Parathyroid adenoma (tissue), 2 donors: Measurements from ENCODE around the gene FAM83G.

Experiments
- H2AFZ ChIP-seq: fragments of 300-600 bp; sonication (generic); one replicate; pipeline ENCODE4 v1.7.0; 2017; ENCODE audit warnings: antibody characterized with exemption, mild to moderate bottlenecking
- H3K27ac ChIP-seq: fragments of 300-600 bp; sonication (generic); one replicate; pipeline ENCODE4 v1.7.0; 2017
- H3K27me3 ChIP-seq: fragments of 300-600 bp; sonication (generic); one replicate; pipeline ENCODE4 v1.7.0; 2017; ENCODE audit warnings: low read length; ENCODE audit not compliant: control insufficient read depth, insufficient read depth
- H3K36me3 ChIP-seq: fragments of 300-600 bp; sonication (generic); one replicate; pipeline ENCODE4 v1.7.0; 2017; ENCODE audit warnings: low read length; ENCODE audit not compliant: control insufficient read depth, insufficient read depth
- H3K4me1 ChIP-seq: fragments of 300-600 bp; sonication (generic); one replicate; pipeline ENCODE4 v1.7.0; 2017; ENCODE audit warnings: control low read depth
- H3K4me2 ChIP-seq: fragments of 300-600 bp; sonication (generic); one replicate; pipeline ENCODE4 v1.7.0; 2017; ENCODE audit warnings: low read length
- H3K4me3 ChIP-seq: fragments of 300-600 bp; sonication (generic); one replicate; pipeline ENCODE4 v1.7.0; 2017; ENCODE audit warnings: low read depth, low read length
- H3K79me2 ChIP-seq: fragments of 300-600 bp; sonication (generic); one replicate; pipeline ENCODE4 v1.7.0; 2017; ENCODE audit warnings: control low read depth
- H3K9ac ChIP-seq: fragments of 300-600 bp; sonication (generic); one replicate; pipeline ENCODE4 v1.7.0; 2017; ENCODE audit warnings: mild to moderate bottlenecking
- H3K9me3 ChIP-seq: fragments of 300-600 bp; sonication (generic); one replicate; pipeline ENCODE4 v1.7.0; 2017; ENCODE audit warnings: low read length; ENCODE audit not compliant: control insufficient read depth
- CTCF ChIP-seq: fragments of 300-600 bp; sonication (generic); IDR thresholded peaks from one replicate; pipeline ENCODE4 v1.7.0; 2017; ENCODE audit warnings: antibody characterized with exemption, mild to moderate bottlenecking
- donor health status: primary hyperparathyroidism.

FAM83G gene

GRCh38 chr17:18992454-18993130 is 12.0 kb downstream of the FAM83G start:
- Histone ChIP-seq H3K36me3 (no peaks in the 10 kb centered on the region), H3K4me2 (no peak overlapping the region)

GRCh38 chr17:18991531-18992315 is 12.8 kb downstream of the FAM83G start:
- Histone ChIP-seq H3K4me2 (no peak overlapping the region), H3K27ac (no peak overlapping the region), H3K36me3 (no peaks in the 10 kb centered on the region)

More at GRCh38 chr17:18992454-18993130, 12.0 kb downstream of the FAM83G start:
- Histone ChIP-seq H3K9ac (no peak overlapping the region), H3K27ac (no peak overlapping the region), H3K9me3 (no peaks in the 10 kb centered on the region), H3K27me3 (no peaks in the 10 kb centered on the region), H3K4me1 (no peaks in the 10 kb centered on the region), H3K79me2 (peaks cover 5% of the 10 kb centered on the region), H2AFZ (no peak overlapping the region), H3K4me3 (no peak overlapping the region)
- TF ChIP-seq CTCF: no peak

GRCh38 chr17:18990331-18990730 is 14.2 kb downstream of the FAM83G start:
- Histone ChIP-seq H3K27ac (no peak overlapping the region), H3K4me1 (no peaks in the 10 kb centered on the region), H3K79me2 (peaks cover 5% of the 10 kb centered on the region), H3K9ac (no peak overlapping the region), H3K4me3 (no peak overlapping the region), H3K9me3 (no peaks in the 10 kb centered on the region), H3K4me2 (no peak overlapping the region), H3K27me3 (no peaks in the 10 kb centered on the region), H2AFZ (no peak overlapping the region), H3K36me3 (no peaks in the 10 kb centered on the region)
- TF ChIP-seq CTCF: no peak

More at GRCh38 chr17:18991531-18992315, 12.8 kb downstream of the FAM83G start:
- Histone ChIP-seq H3K79me2 (peaks cover 5% of the 10 kb centered on the region), H2AFZ (no peak overlapping the region), H3K9me3 (no peaks in the 10 kb centered on the region), H3K4me3 (no peak overlapping the region), H3K27me3 (no peaks in the 10 kb centered on the region), H3K4me1 (no peaks in the 10 kb centered on the region), H3K9ac (no peak overlapping the region)
- TF ChIP-seq CTCF: no peak

GRCh38 chr17:18988546-18989173 is 15.9 kb downstream of the FAM83G start:
- Histone ChIP-seq H3K9ac (no peak overlapping the region), H3K4me3 (no peak overlapping the region), H3K9me3 (no peaks in the 10 kb centered on the region), H3K36me3 (no peaks in the 10 kb centered on the region), H3K4me2 (no peak overlapping the region), H3K79me2 (peaks cover 5% of the 10 kb centered on the region), H3K27ac (no peak overlapping the region), H3K27me3 (no peaks in the 10 kb centered on the region), H2AFZ (no peak overlapping the region), H3K4me1 (no peaks in the 10 kb centered on the region)
- TF ChIP-seq CTCF: no peak
